ENCODE measurements around the gene B3GALT5.

GRCh38 chr21:39714331-39714730 lies 101.6 kb downstream of the B3GALT5 start:
- TF ChIP-seq CTCF (conservative IDR thresholded peaks at IDR 0.05) = no peak
- no peak for TF ChIP-seq EZH2 (IDR thresholded peaks at IDR 0.05; ENCODE audit: low read depth)

All from PC-9 (cell line).